HL-60 (cell line): ENCODE results near the gene KCNQ1.

Source experiments
- CTCF ChIP-seq: IDR thresholded peaks from one replicate; pipeline ENCODE4 v1.5.1; 2011; ENCODE audit warnings: low read length, control low read depth, inconsistent platforms; ENCODE audit not compliant: insufficient read depth
- SPI1 ChIP-seq: IDR thresholded peaks from 2 replicates; pipeline ENCODE4 v1.6.1; 2012; ENCODE audit warnings: low read depth, mild to moderate bottlenecking, borderline replicate concordance

GRCh38 chr11:2885678-2886081 is 440.9 kb downstream of the KCNQ1 start, which contains the start of gene CDKN1C:
- no peak for TF ChIP-seq CTCF
- no peak for TF ChIP-seq SPI1
